ENCODE measurements around the gene RETN. TPM values are rescaled to one million over a fixed set of nuclear protein-coding genes. Genes with fewer than 3 reads are reported as not detected.

Gene RETN
- total and polyA plus RNA-seq, 2 experiments from 2014 or later: not detected

DNA sequence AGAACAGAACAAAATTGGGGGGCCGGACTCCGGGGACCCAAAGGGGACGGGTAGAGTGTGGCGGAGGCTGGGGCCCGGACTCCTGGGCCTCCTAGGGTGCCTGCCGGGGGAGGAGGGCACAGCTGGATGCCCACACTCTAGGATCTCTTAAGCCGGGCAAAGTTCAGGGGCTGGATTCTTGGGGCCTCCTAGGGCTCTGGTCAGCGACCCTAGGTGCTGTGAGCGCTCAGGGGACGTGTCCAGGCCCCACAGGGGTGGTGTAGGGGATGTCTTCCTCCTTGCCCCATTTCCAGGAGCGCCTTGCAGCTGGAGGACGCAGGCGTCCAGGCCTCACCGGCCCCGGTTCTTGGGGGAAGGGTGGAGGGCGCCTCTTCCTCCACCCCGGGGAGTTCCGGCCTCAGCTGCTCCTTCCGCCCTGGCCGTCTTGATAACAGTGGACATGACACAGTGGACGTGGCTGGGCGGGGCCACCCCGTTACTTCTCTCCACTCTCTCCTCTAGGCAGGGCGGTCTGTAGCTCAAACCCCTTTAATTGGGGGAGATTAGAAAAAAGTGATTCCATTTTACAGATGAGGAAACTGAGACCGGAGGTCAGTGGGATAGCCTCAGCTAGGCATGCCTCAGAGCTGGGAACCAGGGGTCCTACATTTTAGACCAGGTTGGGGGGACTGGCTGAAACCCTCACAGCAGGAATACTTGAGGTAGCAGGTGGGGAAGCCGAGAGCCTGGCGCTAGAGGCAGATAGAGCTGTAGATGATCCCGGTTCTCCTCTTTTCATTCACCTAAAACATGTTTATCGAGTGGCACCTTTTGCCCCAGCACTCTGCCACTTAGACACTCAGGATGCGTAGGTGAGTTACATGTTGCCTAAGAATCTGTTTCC, 31.2 kb upstream of the RETN start:
- Histone ChIP-seq H3K4me3 (peak overlapping the region; percentile 81), H3K27me3 (ENCODE audit: insufficient read depth) (peaks cover 24% of the 10 kb centered on the region), H3K4me2 (peak overlapping the region; percentile 84), H3K36me3 (ENCODE audit: insufficient read depth) (no peaks in the 10 kb centered on the region), H3F3A (replicated peaks; ENCODE audit: low read depth) (peaks cover 9% of the 10 kb centered on the region), H3K79me2 (replicated peaks; ENCODE audit: insufficient read depth) (no peaks in the 10 kb centered on the region), H3K9me2 (ENCODE audit: insufficient read depth) (no peaks in the 10 kb centered on the region), H3K27ac (ENCODE audit: low read depth) (no peak overlapping the region), H2AFZ (peak overlapping the region; percentile 47; the same call in 1 of the 2 replicates), H3K4me1 (ENCODE audit: insufficient read depth) (no peaks in the 10 kb centered on the region), H4K20me1 (replicated peaks; ENCODE audit: insufficient read depth) (no peaks in the 10 kb centered on the region; the same call in 1 of the 2 replicates)
- Mint-ChIP-seq H3K4me3 (peak overlapping the region; percentile 75), H3K4me1 (no peaks in the 10 kb centered on the region; the same call in 2 of the 3 replicates), H3K36me3 (ENCODE audit: low read depth) (no peaks in the 10 kb centered on the region), H3K27ac (no peak overlapping the region), H3K27me3 (ENCODE audit: insufficient read depth, low read depth, poor library complexity) (peaks cover 21% of the 10 kb centered on the region), H3K9me3 (no peaks in the 10 kb centered on the region; the same call in 2 of the 3 replicates)
- TF ChIP-seq STAT1 (IDR thresholded peaks at IDR 0.05; ENCODE audit: unreplicated experiment): no peak
- no peak for TF ChIP-seq NANOG (IDR thresholded peaks at IDR 0.05; ENCODE audit: borderline replicate concordance)
- no peak for TF ChIP-seq EZH2phosphoT487 (IDR thresholded peaks at IDR 0.05; ENCODE audit: unreplicated experiment)
- TF ChIP-seq POLR2AphosphoS5 (IDR thresholded peaks at IDR 0.05; ENCODE audit: low read depth): no peak
- TF ChIP-seq ZNF114 (CRISPR knock-in tag; IDR thresholded peaks at IDR 0.05): no peak
- no peak for TF ChIP-seq CREB1 (CRISPR knock-in tag; IDR thresholded peaks at IDR 0.05; ENCODE audit: low read depth)
- TF ChIP-seq, protein P1, sequence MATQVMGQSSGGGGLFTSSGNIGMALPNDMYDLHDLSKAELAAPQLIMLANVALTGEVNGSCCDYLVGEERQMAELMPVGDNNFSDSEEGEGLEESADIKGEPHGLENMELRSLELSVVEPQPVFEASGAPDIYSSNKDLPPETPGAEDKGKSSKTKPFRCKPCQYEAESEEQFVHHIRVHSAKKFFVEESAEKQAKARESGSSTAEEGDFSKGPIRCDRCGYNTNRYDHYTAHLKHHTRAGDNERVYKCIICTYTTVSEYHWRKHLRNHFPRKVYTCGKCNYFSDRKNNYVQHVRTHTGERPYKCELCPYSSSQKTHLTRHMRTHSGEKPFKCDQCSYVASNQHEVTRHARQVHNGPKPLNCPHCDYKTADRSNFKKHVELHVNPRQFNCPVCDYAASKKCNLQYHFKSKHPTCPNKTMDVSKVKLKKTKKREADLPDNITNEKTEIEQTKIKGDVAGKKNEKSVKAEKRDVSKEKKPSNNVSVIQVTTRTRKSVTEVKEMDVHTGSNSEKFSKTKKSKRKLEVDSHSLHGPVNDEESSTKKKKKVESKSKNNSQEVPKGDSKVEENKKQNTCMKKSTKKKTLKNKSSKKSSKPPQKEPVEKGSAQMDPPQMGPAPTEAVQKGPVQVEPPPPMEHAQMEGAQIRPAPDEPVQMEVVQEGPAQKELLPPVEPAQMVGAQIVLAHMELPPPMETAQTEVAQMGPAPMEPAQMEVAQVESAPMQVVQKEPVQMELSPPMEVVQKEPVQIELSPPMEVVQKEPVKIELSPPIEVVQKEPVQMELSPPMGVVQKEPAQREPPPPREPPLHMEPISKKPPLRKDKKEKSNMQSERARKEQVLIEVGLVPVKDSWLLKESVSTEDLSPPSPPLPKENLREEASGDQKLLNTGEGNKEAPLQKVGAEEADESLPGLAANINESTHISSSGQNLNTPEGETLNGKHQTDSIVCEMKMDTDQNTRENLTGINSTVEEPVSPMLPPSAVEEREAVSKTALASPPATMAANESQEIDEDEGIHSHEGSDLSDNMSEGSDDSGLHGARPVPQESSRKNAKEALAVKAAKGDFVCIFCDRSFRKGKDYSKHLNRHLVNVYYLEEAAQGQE (IDR thresholded peaks at IDR 0.05; ENCODE audit: unreplicated experiment): no peak
- TF ChIP-seq JUNB (IDR thresholded peaks at IDR 0.05; ENCODE audit: unreplicated experiment): no peak
- no peak for TF ChIP-seq EZH2 (IDR thresholded peaks at IDR 0.05; ENCODE audit: low read depth, unreplicated experiment)
- no peak for TF ChIP-seq ZNF331 (CRISPR knock-in tag; IDR thresholded peaks at IDR 0.05; ENCODE audit: low read depth)
- TF ChIP-seq, protein P2, sequence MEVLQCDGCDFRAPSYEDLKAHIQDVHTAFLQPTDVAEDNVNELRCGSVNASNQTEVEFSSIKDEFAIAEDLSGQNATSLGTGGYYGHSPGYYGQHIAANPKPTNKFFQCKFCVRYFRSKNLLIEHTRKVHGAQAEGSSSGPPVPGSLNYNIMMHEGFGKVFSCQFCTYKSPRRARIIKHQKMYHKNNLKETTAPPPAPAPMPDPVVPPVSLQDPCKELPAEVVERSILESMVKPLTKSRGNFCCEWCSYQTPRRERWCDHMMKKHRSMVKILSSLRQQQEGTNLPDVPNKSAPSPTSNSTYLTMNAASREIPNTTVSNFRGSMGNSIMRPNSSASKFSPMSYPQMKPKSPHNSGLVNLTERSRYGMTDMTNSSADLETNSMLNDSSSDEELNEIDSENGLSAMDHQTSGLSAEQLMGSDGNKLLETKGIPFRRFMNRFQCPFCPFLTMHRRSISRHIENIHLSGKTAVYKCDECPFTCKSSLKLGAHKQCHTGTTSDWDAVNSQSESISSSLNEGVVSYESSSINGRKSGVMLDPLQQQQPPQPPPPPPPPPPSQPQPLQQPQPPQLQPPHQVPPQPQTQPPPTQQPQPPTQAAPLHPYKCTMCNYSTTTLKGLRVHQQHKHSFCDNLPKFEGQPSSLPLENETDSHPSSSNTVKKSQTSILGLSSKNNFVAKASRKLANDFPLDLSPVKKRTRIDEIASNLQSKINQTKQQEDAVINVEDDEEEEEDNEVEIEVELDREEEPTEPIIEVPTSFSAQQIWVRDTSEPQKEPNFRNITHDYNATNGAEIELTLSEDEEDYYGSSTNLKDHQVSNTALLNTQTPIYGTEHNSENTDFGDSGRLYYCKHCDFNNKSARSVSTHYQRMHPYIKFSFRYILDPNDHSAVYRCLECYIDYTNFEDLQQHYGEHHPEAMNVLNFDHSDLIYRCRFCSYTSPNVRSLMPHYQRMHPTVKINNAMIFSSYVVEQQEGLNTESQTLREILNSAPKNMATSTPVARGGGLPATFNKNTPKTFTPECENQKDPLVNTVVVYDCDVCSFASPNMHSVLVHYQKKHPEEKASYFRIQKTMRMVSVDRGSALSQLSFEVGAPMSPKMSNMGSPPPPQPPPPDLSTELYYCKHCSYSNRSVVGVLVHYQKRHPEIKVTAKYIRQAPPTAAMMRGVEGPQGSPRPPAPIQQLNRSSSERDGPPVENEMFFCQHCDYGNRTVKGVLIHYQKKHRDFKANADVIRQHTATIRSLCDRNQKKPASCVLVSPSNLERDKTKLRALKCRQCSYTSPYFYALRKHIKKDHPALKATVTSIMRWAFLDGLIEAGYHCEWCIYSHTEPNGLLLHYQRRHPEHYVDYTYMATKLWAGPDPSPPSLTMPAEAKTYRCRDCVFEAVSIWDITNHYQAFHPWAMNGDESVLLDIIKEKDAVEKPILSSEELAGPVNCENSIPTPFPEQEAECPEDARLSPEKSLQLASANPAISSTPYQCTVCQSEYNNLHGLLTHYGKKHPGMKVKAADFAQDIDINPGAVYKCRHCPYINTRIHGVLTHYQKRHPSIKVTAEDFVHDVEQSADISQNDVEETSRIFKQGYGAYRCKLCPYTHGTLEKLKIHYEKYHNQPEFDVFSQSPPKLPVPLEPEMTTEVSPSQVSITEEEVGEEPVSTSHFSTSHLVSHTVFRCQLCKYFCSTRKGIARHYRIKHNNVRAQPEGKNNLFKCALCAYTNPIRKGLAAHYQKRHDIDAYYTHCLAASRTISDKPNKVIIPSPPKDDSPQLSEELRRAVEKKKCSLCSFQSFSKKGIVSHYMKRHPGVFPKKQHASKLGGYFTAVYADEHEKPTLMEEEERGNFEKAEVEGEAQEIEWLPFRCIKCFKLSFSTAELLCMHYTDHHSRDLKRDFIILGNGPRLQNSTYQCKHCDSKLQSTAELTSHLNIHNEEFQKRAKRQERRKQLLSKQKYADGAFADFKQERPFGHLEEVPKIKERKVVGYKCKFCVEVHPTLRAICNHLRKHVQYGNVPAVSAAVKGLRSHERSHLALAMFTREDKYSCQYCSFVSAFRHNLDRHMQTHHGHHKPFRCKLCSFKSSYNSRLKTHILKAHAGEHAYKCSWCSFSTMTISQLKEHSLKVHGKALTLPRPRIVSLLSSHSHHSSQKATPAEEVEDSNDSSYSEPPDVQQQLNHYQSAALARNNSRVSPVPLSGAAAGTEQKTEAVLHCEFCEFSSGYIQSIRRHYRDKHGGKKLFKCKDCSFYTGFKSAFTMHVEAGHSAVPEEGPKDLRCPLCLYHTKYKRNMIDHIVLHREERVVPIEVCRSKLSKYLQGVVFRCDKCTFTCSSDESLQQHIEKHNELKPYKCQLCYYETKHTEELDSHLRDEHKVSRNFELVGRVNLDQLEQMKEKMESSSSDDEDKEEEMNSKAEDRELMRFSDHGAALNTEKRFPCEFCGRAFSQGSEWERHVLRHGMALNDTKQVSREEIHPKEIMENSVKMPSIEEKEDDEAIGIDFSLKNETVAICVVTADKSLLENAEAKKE (CRISPR knock-in tag; IDR thresholded peaks at IDR 0.05): no peak
- TF ChIP-seq, protein P3, sequence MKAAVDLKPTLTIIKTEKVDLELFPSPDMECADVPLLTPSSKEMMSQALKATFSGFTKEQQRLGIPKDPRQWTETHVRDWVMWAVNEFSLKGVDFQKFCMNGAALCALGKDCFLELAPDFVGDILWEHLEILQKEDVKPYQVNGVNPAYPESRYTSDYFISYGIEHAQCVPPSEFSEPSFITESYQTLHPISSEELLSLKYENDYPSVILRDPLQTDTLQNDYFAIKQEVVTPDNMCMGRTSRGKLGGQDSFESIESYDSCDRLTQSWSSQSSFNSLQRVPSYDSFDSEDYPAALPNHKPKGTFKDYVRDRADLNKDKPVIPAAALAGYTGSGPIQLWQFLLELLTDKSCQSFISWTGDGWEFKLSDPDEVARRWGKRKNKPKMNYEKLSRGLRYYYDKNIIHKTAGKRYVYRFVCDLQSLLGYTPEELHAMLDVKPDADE (IDR thresholded peaks at IDR 0.05): no peak
- ATAC-seq (peak; percentile 16), DNase-seq (ENCODE audit: low spot score) (no peak)
